Central memory CD8-positive, alpha-beta T cell (primary cell): ENCODE measurements around the gene GPR18.

ENCODE experiments used
- ATAC-seq: fragments of 150-1000 bp; cut with Tn5 transposase; replicated peaks from 2 replicates; pipeline ENCODE4 v1.10.0; 2022; ENCODE audit warnings: mild to moderate bottlenecking, moderate FRiP score, moderate number of reproducible peaks; ENCODE audit not compliant: poor library complexity, severe bottlenecking; ENCODE audit errors: extremely low read depth
- DNase-seq, 2 donors: peaks; one replicate each; pipeline ENCODE4 v3.0.0; 2021; ENCODE audit warnings: low spot score in 2 of 2
- H3K27ac Mint-ChIP-seq: one replicate; pipeline ENCODE4 v1.8.0; 2022; ENCODE audit warnings: low read depth, mild to moderate bottlenecking, moderate library complexity, mixed read lengths
- H3K27me3 Mint-ChIP-seq: one replicate; pipeline ENCODE4 v1.8.0; 2022; ENCODE audit warnings: mixed read lengths
- H3K36me3 Mint-ChIP-seq: one replicate; pipeline ENCODE4 v1.8.0; 2022; ENCODE audit warnings: mild to moderate bottlenecking, moderate library complexity, mixed read lengths; ENCODE audit not compliant: insufficient read depth
- H3K4me1 Mint-ChIP-seq: one replicate; pipeline ENCODE4 v1.8.0; 2022; ENCODE audit warnings: mixed read lengths
- H3K4me3 Mint-ChIP-seq: one replicate; pipeline ENCODE4 v1.8.0; 2022; ENCODE audit warnings: mild to moderate bottlenecking, moderate library complexity, mixed read lengths
- H3K9me3 Mint-ChIP-seq: one replicate; pipeline ENCODE4 v1.8.0; 2022; ENCODE audit warnings: mixed read lengths

The GPR18 gene

GRCh38 chr13:99299920-99300341 is 41.8 kb upstream of the GPR18 start:
- H3K9me3 Mint-ChIP-seq, result no peaks in the 10 kb centered on the region
- H3K4me3 Mint-ChIP-seq, result peak overlapping the region; percentile 79
- ATAC-seq (no peak), DNase-seq (no peak)
- H3K4me1 Mint-ChIP-seq, result peaks cover 93% of the 10 kb centered on the region
- H3K36me3 Mint-ChIP-seq, result peaks cover 68% of the 10 kb centered on the region
- H3K27ac Mint-ChIP-seq, result peak overlapping the region; percentile 99
- no peaks in the 10 kb centered on the region for H3K27me3 Mint-ChIP-seq

- Mint-ChIP-seq H3K9me3 (no peaks in the 10 kb centered on the region), H3K27ac (peak overlapping the region; percentile 99), H3K4me3 (peak overlapping the region; percentile 79), H3K36me3 (peaks cover 68% of the 10 kb centered on the region), H3K4me1 (peaks cover 90% of the 10 kb centered on the region), H3K27me3 (no peaks in the 10 kb centered on the region)
- DNase-seq (no peak), ATAC-seq (no peak)
These were observed 41.2 kb upstream of the GPR18 start for GRCh38 chr13:99299256-99299919.

GRCh38 chr13:99298056-99298455 is 39.9 kb upstream of the GPR18 start:
- H3K36me3 Mint-ChIP-seq, result peaks cover 71% of the 10 kb centered on the region
- DNase-seq, result no peak
- H3K27me3 Mint-ChIP-seq, result no peaks in the 10 kb centered on the region
- H3K4me1 Mint-ChIP-seq, result peaks cover 86% of the 10 kb centered on the region
- no peaks in the 10 kb centered on the region for H3K9me3 Mint-ChIP-seq
- peak overlapping the region; percentile 85 for H3K4me3 Mint-ChIP-seq
- H3K27ac Mint-ChIP-seq, result peak overlapping the region; percentile 99
- ATAC-seq, result no peak

- H3K27ac Mint-ChIP-seq, result peak overlapping the region; percentile 99
- H3K36me3 Mint-ChIP-seq, result peaks cover 71% of the 10 kb centered on the region
- H3K27me3 Mint-ChIP-seq, result no peaks in the 10 kb centered on the region
- H3K9me3 Mint-ChIP-seq, result no peaks in the 10 kb centered on the region
- no peak for DNase-seq
- H3K4me3 Mint-ChIP-seq, result peak overlapping the region; percentile 85
- H3K4me1 Mint-ChIP-seq, result peaks cover 86% of the 10 kb centered on the region
- ATAC-seq, result peak; percentile 15
These were observed 39.2 kb upstream of the GPR18 start for GRCh38 chr13:99297331-99297730.

GRCh38 chr13:99296398-99296797 is 38.2 kb upstream of the GPR18 start:
- Mint-ChIP-seq H3K4me1 (peaks cover 82% of the 10 kb centered on the region), H3K9me3 (no peaks in the 10 kb centered on the region), H3K36me3 (peaks cover 71% of the 10 kb centered on the region), H3K4me3 (peak overlapping the region; percentile 85), H3K27ac (peak overlapping the region; percentile 99), H3K27me3 (no peaks in the 10 kb centered on the region)
- peak; percentile 78 for ATAC-seq
- no peak for DNase-seq

- DNase-seq (no peak), ATAC-seq (no peak)
- H3K4me1 Mint-ChIP-seq, result peaks cover 84% of the 10 kb centered on the region
- no peaks in the 10 kb centered on the region for H3K9me3 Mint-ChIP-seq
- H3K4me3 Mint-ChIP-seq, result peak overlapping the region; percentile 70
- no peaks in the 10 kb centered on the region for H3K27me3 Mint-ChIP-seq
- H3K27ac Mint-ChIP-seq, result peak overlapping the region; percentile 99
- H3K36me3 Mint-ChIP-seq, result peaks cover 70% of the 10 kb centered on the region
These were observed 37.5 kb upstream of the GPR18 start for GRCh38 chr13:99295488-99296252.

- Mint-ChIP-seq H3K4me1 (peaks cover 84% of the 10 kb centered on the region), H3K27ac (peak overlapping the region; percentile 99), H3K36me3 (peaks cover 72% of the 10 kb centered on the region), H3K27me3 (no peaks in the 10 kb centered on the region), H3K4me3 (peak overlapping the region; percentile 70), H3K9me3 (no peaks in the 10 kb centered on the region)
- ATAC-seq (no peak), DNase-seq (no peak)
These were observed 36.8 kb upstream of the GPR18 start for GRCh38 chr13:99294958-99295357.

GRCh38 chr13:99294198-99294597 is 36.0 kb upstream of the GPR18 start:
- no peak for DNase-seq
- no peaks in the 10 kb centered on the region for H3K27me3 Mint-ChIP-seq
- no peaks in the 10 kb centered on the region for H3K9me3 Mint-ChIP-seq
- H3K4me1 Mint-ChIP-seq, result peaks cover 84% of the 10 kb centered on the region
- ATAC-seq, result no peak
- H3K4me3 Mint-ChIP-seq, result no peak overlapping the region
- peaks cover 73% of the 10 kb centered on the region for H3K36me3 Mint-ChIP-seq
- peak overlapping the region; percentile 97 for H3K27ac Mint-ChIP-seq

- no peak for ATAC-seq
- H3K4me1 Mint-ChIP-seq, result peaks cover 84% of the 10 kb centered on the region
- H3K27me3 Mint-ChIP-seq, result no peaks in the 10 kb centered on the region
- H3K4me3 Mint-ChIP-seq, result peak overlapping the region; percentile 17
- H3K36me3 Mint-ChIP-seq, result peaks cover 68% of the 10 kb centered on the region
- DNase-seq, result no peak
- H3K9me3 Mint-ChIP-seq, result no peaks in the 10 kb centered on the region
- H3K27ac Mint-ChIP-seq, result peak overlapping the region; percentile 97
These were observed 35.0 kb upstream of the GPR18 start for GRCh38 chr13:99293178-99293577.

- DNase-seq (no peak), ATAC-seq (no peak)
- peak overlapping the region; percentile 7 for H3K4me3 Mint-ChIP-seq
These were observed 32.7 kb upstream of the GPR18 start for GRCh38 chr13:99290894-99291293.

GRCh38 chr13:99289674-99290337 is 31.6 kb upstream of the GPR18 start:
- ATAC-seq, result peak; percentile 96
- Mint-ChIP-seq H3K27me3 (no peaks in the 10 kb centered on the region), H3K4me1 (peaks cover 86% of the 10 kb centered on the region), H3K9me3 (no peaks in the 10 kb centered on the region), H3K36me3 (peaks cover 41% of the 10 kb centered on the region), H3K27ac (peak overlapping the region; percentile 97), H3K4me3 (peak overlapping the region; percentile 45)
- peak in 1 of 2 donors; percentile 75 for DNase-seq

More at GRCh38 chr13:99290894-99291293, 32.7 kb upstream of the GPR18 start:
- Mint-ChIP-seq H3K9me3 (no peaks in the 10 kb centered on the region), H3K4me1 (peaks cover 86% of the 10 kb centered on the region), H3K36me3 (peaks cover 52% of the 10 kb centered on the region), H3K27me3 (no peaks in the 10 kb centered on the region), H3K27ac (peak overlapping the region; percentile 97)

- ATAC-seq, result no peak
- no peak for DNase-seq
- H3K9me3 Mint-ChIP-seq, result no peaks in the 10 kb centered on the region
- peaks cover 89% of the 10 kb centered on the region for H3K4me1 Mint-ChIP-seq
- no peaks in the 10 kb centered on the region for H3K27me3 Mint-ChIP-seq
- peak overlapping the region; percentile 97 for H3K27ac Mint-ChIP-seq
- peak overlapping the region; percentile 45 for H3K4me3 Mint-ChIP-seq
- peaks cover 42% of the 10 kb centered on the region for H3K36me3 Mint-ChIP-seq
These were observed 31.1 kb upstream of the GPR18 start for GRCh38 chr13:99289271-99289670.
